Transverse colon (tissue), 4 donors: ENCODE measurements around the gene SFTPA2. TPM values are rescaled to one million over a fixed set of nuclear protein-coding genes. Genes with fewer than 3 reads are reported as not detected.
"Not testable (repeated sequence)": the region's sequence is repeated elsewhere in the genome, so short reads cannot be mapped to it uniquely, and the experiment has no call there.

ENCODE experiments used
- DNase-seq: peaks from one replicate; pipeline ENCODE4 v3.0.0-alpha.2; 2019
- H3K27ac ChIP-seq, 4 donors: fragments of 200-600 bp; sonication (generic); 2 replicates each; pipeline ENCODE4 v1.5.1; 2016 to 2018; ENCODE audit warnings: inconsistent platforms in 4 of 4
- H3K27me3 ChIP-seq: fragments of 200-600 bp; sonication (generic); 2 replicates; pipeline ENCODE4 v1.5.1; 2017; ENCODE audit warnings: inconsistent platforms
- H3K36me3 ChIP-seq, 4 donors: fragments of 200-600 bp; sonication (generic); 2 replicates each; pipeline ENCODE4 v1.5.1; 2017 to 2019; ENCODE audit warnings: inconsistent platforms in 4 of 4
- H3K4me1 ChIP-seq, 4 donors: fragments of 200-600 bp; sonication (generic); 2 replicates each; pipeline ENCODE4 v1.5.1; 2017 to 2020; ENCODE audit warnings: inconsistent platforms in 4 of 4
- H3K4me3 ChIP-seq, 4 donors: fragments of 200-600 bp; sonication (generic); 1 replicate in 1 of 4; 2 replicates in 3 of 4; pipeline versions ENCODE4 v1.5.1 to v1.6.1; 2017 to 2019; ENCODE audit warnings: inconsistent platforms in 4 of 4
- H3K9me3 ChIP-seq, 2 donors: fragments of 200-600 bp; sonication (generic); 2 replicates each; pipeline ENCODE4 v1.5.1; 2017 to 2019; ENCODE audit warnings: inconsistent platforms in 2 of 2
- CTCF ChIP-seq, 5 experiments: fragments of 200-600 bp in 3 of 5; fragments of 450-650 bp in 2 of 5; sonication (generic) in 3 of 5; IDR thresholded peaks; 1 replicate in 2 of 5; 2 replicates in 3 of 5; pipeline ENCODE4 v1.5.1; 2016 to 2017; ENCODE audit warnings: antibody characterized with exemption in 5 of 5, inconsistent platforms in 3 of 5, mild to moderate bottlenecking in 2 of 5, moderate library complexity in 1 of 5
- EP300 ChIP-seq: sonication (generic); formaldehyde crosslinking; IDR thresholded peaks from one replicate; pipeline ENCODE4 v1.6.1; 2017; ENCODE audit warnings: antibody characterized with exemption, low read depth
- POLR2A ChIP-seq: fragments of 450-650 bp; IDR thresholded peaks from one replicate; pipeline ENCODE4 v1.6.1; 2016; ENCODE audit warnings: antibody characterized with exemption, mild to moderate bottlenecking, moderate library complexity
- POLR2AphosphoS5 ChIP-seq, 3 donors: sonication (generic); formaldehyde crosslinking; IDR thresholded peaks; one replicate each; pipeline ENCODE4 v1.6.1; 2016; ENCODE audit warnings: antibody characterized with exemption in 3 of 3
- WGBS, 2 donors: methylation state at CpG; one replicate each; pipeline ENCODE4 v1.1.5; 2018; ENCODE audit warnings: low coverage in 1 of 2; 5-methylcytosine and 5-hydroxymethylcytosine counted together
- in situ Hi-C, 4 donors: fragments of 200-750 bp; cut with MboI; loops; one replicate each; pipeline versions ENCODE4 v1.15.0 to v1.15.1; 2017; ENCODE audit warnings: low sequenced_read_pairs in 3 of 4, low pct_ligation_motif_present in 1 of 4, low pct_unique_long_range_greater_than_20kb in 1 of 4
- intact Hi-C: fragments of 100-400 bp; cut with DNase I; formaldehyde crosslinking; loops from one replicate; pipeline ENCODE4 v1.15.1; 2023; ENCODE audit warnings: low total_unique reads
- total RNA-seq, 4 donors: library from RNA; depleted of rRNA; stranded (reverse); fragments of >200 nt; gene quantifications; one replicate each; pipeline ENCODE4 v1.1.0, GENCODE V29; 2016

The SFTPA2 gene
- total RNA-seq, 4 donors from 2014 or later: 0.32 to 4.9 (median 2.5) TPM

GRCh38 chr10:79555354-79556309, 4.6 kb downstream of the SFTPA2 start:
- WGBS, 2 donors: 60 to 70% methylated on average over 4 to 10 of the region's 11 CpGs
- intact Hi-C loops (no loop called here), in situ Hi-C loops (loop anchor here in 3 of 4 donors (5.0 to 25.0 kb wide), 3 partner anchors 57 to 707 kb away; partner anchors contain the start of genes SFTPD (in 3 of the 3) and SFTPA1 (in 1 of the 3))
- H3K9me3 ChIP-seq: no peaks in the 10 kb centered on the region
- peaks cover 0 to 5% (median 3%) of the 10 kb centered on the region in 4 donors for H3K4me1 ChIP-seq
- H3K36me3 ChIP-seq: no peaks in the 10 kb centered on the region
- TF ChIP-seq POLR2A (no peak), CTCF (IDR thresholded peaks at IDR 0.05) (no peak), EP300 (no peak), POLR2AphosphoS5 (IDR thresholded peaks at IDR 0.05) (no peak)
- H3K27ac ChIP-seq: no peak overlapping the region
- no peak overlapping the region for H3K4me3 ChIP-seq
- no peak for DNase-seq
- no peaks in the 10 kb centered on the region for H3K27me3 ChIP-seq

- in situ Hi-C loops: loop anchor here in 3 of 4 donors (25.0 kb wide), 2 partner anchors 385 to 710 kb away; partner anchors contain the start of gene SFTPD (in 3 of the 3)
- WGBS, 2 donors: 69% methylated on average over 2 of the region's 2 CpGs; no CpG with 5 or more reads in 1 of the 2 donors
Observed at GRCh38 chr10:79552143-79552542, 8.1 kb downstream of the SFTPA2 start.

GRCh38 chr10:79547973-79548372, 12.2 kb downstream of the SFTPA2 start:
- TF ChIP-seq CTCF (IDR thresholded peaks at IDR 0.05) (no peak), POLR2AphosphoS5 (IDR thresholded peaks at IDR 0.05) (no peak), POLR2A (no peak), EP300 (no peak)
- in situ Hi-C loops: no loop called here
- intact Hi-C loops: no loop called here
- no peak for DNase-seq
- Histone ChIP-seq H3K27me3 (no peaks in the 10 kb centered on the region), H3K9me3 (no peaks in the 10 kb centered on the region), H3K4me1 (no peaks in the 10 kb centered on the region), H3K27ac (no peak overlapping the region), H3K36me3 (no peaks in the 10 kb centered on the region), H3K4me3 (no peak overlapping the region)
- 53 to 71% methylated on average over 3 of the region's 3 CpGs for WGBS, 2 donors

More at GRCh38 chr10:79552143-79552542, 8.1 kb downstream of the SFTPA2 start:
- no peaks in the 10 kb centered on the region for H3K4me1 ChIP-seq
- intact Hi-C loops: no loop called here
- no peak overlapping the region for H3K27ac ChIP-seq
- H3K27me3 ChIP-seq: no peaks in the 10 kb centered on the region
- H3K4me3 ChIP-seq: no peak overlapping the region
- H3K36me3 ChIP-seq: no peaks in the 10 kb centered on the region
- no peaks in the 10 kb centered on the region for H3K9me3 ChIP-seq
- DNase-seq: no peak
- TF ChIP-seq POLR2AphosphoS5 (IDR thresholded peaks at IDR 0.05) (no peak), CTCF (IDR thresholded peaks at IDR 0.05) (no peak), POLR2A (no peak), EP300 (no peak)

- H3K27ac ChIP-seq, H3K27me3 ChIP-seq, DNase-seq, H3K4me1 ChIP-seq, H3K36me3 ChIP-seq, H3K9me3 ChIP-seq, in situ Hi-C loops, intact Hi-C loops, H3K4me3 ChIP-seq: not testable (repeated sequence)
- WGBS, 2 donors: 72% methylated on average over 2 of the region's 2 CpGs
Observed at GRCh38 chr10:79547128-79547527, 13.1 kb downstream of the SFTPA2 start.

- H3K9me3 ChIP-seq, in situ Hi-C loops, H3K36me3 ChIP-seq, H3K27me3 ChIP-seq, intact Hi-C loops, DNase-seq, H3K27ac ChIP-seq, H3K4me1 ChIP-seq, H3K4me3 ChIP-seq: not testable (repeated sequence)
- WGBS, 2 donors: 40 to 74% methylated on average over 1 to 3 of the region's 3 CpGs
Observed at GRCh38 chr10:79544926-79545659, 15.1 kb downstream of the SFTPA2 start.

- H3K36me3 ChIP-seq, H3K9me3 ChIP-seq, H3K27ac ChIP-seq, DNase-seq, intact Hi-C loops, in situ Hi-C loops, H3K27me3 ChIP-seq, H3K4me3 ChIP-seq, H3K4me1 ChIP-seq: not testable (repeated sequence)
- WGBS, 2 donors: 27 to 66% methylated on average over 2 to 3 of the region's 3 CpGs
Observed at GRCh38 chr10:79544408-79544807, 15.8 kb downstream of the SFTPA2 start.
